DND-41 (cell line): Measurements from ENCODE around the gene GRIK2.

ENCODE experiments used
- EZH2 ChIP-seq: IDR thresholded peaks from 3 replicates; pipeline ENCODE4 v1.6.1; 2012; ENCODE audit warnings: borderline replicate concordance, low read depth, mild to moderate bottlenecking, moderate library complexity, low read length, inconsistent platforms; ENCODE audit not compliant: severe bottlenecking
- TF ChIP-seq, protein P1 (sequence below): IDR thresholded peaks from 2 replicates; pipeline ENCODE4 v1.5.1; 2012; ENCODE audit warnings: borderline replicate concordance, low read length, moderate library complexity, mild to moderate bottlenecking; ENCODE audit not compliant: poor library complexity, severe bottlenecking; ENCODE audit errors: extremely low read depth

GRCh38 chr6:101784094-101784493, 390.6 kb downstream of the GRIK2 start:
- TF ChIP-seq, protein P1, sequence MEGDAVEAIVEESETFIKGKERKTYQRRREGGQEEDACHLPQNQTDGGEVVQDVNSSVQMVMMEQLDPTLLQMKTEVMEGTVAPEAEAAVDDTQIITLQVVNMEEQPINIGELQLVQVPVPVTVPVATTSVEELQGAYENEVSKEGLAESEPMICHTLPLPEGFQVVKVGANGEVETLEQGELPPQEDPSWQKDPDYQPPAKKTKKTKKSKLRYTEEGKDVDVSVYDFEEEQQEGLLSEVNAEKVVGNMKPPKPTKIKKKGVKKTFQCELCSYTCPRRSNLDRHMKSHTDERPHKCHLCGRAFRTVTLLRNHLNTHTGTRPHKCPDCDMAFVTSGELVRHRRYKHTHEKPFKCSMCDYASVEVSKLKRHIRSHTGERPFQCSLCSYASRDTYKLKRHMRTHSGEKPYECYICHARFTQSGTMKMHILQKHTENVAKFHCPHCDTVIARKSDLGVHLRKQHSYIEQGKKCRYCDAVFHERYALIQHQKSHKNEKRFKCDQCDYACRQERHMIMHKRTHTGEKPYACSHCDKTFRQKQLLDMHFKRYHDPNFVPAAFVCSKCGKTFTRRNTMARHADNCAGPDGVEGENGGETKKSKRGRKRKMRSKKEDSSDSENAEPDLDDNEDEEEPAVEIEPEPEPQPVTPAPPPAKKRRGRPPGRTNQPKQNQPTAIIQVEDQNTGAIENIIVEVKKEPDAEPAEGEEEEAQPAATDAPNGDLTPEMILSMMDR: no peak
- no peak for TF ChIP-seq EZH2
